Choroid plexus epithelial cell (primary cell): ENCODE results near the gene ABLIM2.
A peak's percentile ranks its signal among the peaks of the same experiment; 100 is the strongest.
"Not testable (repeated sequence)": the region's sequence is repeated elsewhere in the genome, so short reads cannot be mapped to it uniquely, and the experiment has no call there.

Experiments
- DNase-seq: peaks from one replicate; pipeline ENCODE4 v3.0.0-alpha.2; 2010; ENCODE audit warnings: low read depth
- H3K4me3 ChIP-seq: 2 replicates; pipeline ENCODE4 v1.5.1; 2011; ENCODE audit warnings: low read depth, mild to moderate bottlenecking, control low read depth, low read length, moderate library complexity
- TF ChIP-seq, protein P1 (sequence below): conservative IDR thresholded peaks from 2 replicates; pipeline ENCODE4 v1.5.1; 2011; ENCODE audit warnings: low read depth, mild to moderate bottlenecking, control low read depth, inconsistent platforms, low read length, moderate library complexity

The ABLIM2 gene

DNA sequence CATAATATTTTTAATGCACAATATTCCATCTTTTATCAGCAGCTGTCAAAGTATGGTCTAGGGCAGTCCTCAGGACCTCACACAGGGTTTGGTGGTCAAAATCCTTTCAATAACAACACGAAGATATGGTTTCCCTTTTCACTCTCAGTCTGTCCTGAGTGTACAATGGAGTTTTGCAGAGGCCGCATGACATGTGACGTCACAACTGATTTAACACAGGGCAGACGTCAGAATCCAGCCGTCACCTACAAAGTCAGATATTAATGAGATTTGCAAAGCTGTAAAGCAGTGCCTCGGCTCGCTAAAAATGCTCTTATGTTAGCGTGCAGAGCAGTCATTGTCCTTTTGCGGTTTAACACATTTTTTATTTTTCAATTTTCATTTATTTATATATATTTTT is 12.5 kb downstream of the ABLIM2 start:
- TF ChIP-seq, protein P1, sequence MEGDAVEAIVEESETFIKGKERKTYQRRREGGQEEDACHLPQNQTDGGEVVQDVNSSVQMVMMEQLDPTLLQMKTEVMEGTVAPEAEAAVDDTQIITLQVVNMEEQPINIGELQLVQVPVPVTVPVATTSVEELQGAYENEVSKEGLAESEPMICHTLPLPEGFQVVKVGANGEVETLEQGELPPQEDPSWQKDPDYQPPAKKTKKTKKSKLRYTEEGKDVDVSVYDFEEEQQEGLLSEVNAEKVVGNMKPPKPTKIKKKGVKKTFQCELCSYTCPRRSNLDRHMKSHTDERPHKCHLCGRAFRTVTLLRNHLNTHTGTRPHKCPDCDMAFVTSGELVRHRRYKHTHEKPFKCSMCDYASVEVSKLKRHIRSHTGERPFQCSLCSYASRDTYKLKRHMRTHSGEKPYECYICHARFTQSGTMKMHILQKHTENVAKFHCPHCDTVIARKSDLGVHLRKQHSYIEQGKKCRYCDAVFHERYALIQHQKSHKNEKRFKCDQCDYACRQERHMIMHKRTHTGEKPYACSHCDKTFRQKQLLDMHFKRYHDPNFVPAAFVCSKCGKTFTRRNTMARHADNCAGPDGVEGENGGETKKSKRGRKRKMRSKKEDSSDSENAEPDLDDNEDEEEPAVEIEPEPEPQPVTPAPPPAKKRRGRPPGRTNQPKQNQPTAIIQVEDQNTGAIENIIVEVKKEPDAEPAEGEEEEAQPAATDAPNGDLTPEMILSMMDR = no peak
- H3K4me3 ChIP-seq = no peak overlapping the region
- no peak for DNase-seq

DNA sequence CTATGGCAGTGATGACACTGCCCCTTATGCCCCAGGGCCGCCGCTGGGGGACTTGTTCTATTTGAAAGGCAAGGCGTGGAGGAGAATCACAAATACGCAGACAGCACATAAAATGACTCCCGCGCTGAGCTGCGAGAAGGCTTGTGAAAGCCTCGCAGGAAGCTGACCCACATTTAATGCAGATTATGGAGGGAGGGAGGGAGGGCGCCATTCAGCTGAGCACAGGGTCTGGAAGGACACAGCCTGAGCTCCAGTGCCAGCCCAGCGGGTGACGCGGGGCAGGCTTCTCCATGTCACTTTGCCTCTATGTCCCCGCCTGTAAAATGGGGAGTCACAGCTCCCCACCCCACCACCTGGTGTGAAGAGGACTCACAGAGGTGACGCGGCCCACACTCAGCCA is 14.3 kb downstream of the ABLIM2 start:
- H3K4me3 ChIP-seq = no peak overlapping the region
- peak; percentile 18 for DNase-seq
- TF ChIP-seq, protein P1 = no peak

DNA sequence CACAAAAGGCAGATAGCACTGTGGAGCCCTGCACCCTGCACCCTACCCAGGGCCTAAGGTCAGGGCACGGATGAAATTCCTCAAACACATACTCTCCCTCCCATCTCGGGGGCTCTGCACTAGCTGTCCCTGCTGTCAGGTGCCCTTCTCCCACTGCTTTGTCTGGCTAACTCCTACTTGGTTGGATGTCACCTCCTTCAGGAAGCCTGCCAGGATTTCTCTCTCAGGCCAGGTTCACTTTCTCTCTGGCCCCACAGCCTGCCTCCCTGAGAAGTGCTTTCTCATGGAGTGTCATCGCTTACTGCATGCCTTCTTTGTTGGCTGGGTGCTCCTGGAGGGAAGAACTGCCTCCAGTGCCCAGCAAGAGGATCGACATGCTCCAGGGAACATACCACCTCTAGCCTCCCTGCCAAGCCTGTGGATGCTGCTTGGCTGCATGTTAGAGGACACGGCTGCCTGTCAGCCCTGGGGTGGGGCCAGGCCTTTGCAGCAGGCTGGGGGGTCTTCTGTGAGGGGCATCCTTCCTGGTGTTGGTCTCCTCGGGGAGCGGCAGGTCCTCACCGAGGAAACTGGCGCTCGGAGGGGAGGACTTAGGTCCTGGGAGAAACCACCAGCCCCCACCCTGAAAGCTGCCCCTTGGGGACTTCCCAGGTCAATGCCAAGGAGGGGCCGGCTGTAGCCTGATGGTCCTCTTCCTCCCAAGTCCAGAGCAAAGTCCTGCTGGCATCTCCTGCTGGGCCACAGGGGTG is 15.0 kb downstream of the ABLIM2 start:
- H3K4me3 ChIP-seq = no peak overlapping the region
- TF ChIP-seq, protein P1 = no peak
- no peak for DNase-seq

DNA sequence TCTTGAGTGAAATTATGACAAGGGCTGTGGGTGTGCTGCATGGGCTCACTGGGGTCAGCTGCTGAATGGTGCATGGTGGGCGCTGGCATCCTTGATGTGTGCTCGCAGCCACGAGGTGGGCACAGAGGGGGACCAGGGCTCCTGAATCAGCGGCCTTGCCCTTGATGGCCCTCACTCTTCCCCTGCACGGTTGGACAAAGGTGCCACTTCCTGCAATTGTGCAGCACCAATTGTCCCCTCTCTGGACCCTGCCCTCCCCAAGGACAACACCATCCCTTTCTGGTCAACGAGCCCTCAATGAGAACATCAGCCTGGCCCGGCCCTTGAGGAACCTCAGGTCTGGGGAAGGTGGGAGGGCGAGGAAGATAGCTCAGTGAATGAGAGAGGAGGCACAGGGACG is 16.1 kb downstream of the ABLIM2 start:
- no peak overlapping the region for H3K4me3 ChIP-seq
- TF ChIP-seq, protein P1 = no peak
- no peak for DNase-seq

DNA sequence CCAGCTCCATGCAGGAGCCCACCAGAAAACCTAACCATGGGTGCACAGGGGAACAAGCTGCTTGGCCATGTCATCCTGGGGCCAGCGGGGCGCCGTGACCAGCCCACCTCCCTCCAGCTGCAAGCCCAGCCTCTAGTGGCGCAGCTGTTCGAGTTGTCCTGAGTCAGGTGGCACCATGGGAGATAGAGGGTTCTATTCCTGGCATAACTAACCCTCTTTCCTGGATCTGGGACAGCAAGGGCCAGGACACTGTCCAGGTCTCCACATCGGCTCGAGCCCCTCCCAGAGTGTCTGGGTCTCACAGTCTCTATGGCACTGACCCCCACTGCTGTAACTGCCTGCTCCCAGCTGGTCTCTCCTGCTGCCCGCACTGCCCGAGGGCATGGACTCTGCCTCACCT is 16.7 kb downstream of the ABLIM2 start:
- TF ChIP-seq, protein P1 = no peak
- DNase-seq = no peak
- no peak overlapping the region for H3K4me3 ChIP-seq

DNA sequence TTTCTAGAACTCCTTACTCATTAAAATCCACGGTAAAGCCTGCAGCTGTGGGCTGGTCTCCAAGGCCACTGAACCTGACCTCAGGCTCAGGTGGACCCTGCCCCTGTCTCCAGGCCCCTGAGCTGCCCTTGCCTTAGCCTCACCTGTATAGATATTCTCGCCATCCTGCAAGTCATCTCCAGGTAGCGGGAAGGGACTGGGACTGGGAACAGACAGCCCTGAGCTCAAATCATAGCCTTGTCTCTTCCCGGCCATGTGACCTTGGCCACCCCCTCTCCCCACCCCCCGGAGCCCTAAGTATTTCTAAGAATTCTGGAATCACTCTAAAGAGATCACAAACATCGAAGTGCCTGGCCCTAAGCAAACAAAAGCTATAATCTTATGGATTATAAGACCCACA is 17.7 kb downstream of the ABLIM2 start:
- no peak for DNase-seq
- H3K4me3 ChIP-seq = no peak overlapping the region
- TF ChIP-seq, protein P1 = no peak

DNA sequence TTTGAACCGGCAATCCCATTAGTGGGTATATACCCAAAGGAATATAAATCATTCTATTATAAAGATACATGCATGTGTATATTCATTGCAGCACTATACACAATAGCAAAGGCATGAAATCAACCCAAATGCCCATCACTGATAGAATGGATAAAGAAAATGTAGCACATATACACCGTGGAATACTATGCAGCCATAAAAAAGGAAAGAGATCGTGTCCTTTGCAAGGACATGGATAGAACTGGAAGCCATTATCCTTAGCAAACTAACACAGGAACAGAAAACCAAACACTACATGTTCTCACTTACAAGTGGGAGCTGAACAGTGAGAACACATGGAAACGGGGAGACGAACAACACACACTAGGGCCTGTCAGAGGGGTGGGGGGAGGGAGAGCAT is 18.9 kb downstream of the ABLIM2 start:
- not testable (repeated sequence) for DNase-seq

More for the DNA sequence above, 18.9 kb downstream of the ABLIM2 start:
- not testable (repeated sequence) for H3K4me3 ChIP-seq
